ENCODE data around the gene TAGLN2.

Gene TAGLN2

DNA sequence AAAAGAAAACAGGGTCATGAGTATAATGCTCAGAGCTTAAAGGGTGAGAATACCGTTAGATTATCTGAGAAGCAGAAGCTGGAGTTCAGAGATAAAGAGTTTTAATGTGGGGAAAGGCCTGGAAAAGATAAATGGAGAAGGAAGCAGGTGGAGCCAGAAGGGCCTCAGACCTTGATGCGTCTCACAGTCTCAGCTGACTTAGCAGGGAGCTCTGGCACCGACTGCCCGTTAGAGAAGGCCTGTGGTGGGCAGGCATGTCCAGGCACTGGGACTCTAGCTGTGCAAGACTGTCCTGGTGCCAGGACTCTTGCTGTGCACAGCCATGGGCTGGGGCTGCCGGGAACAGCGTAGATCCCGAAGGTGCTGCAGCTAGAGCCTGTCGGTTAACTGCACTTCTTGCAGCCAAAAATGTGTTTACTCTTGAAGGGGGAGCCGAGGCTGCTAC is 32.5 kb upstream of the TAGLN2 start:
- Histone ChIP-seq H3K79me2 (no peaks in the 10 kb centered on the region), H2AFZ (no peak overlapping the region), H3K27ac (no peak overlapping the region)

GRCh38 chr1:159955456-159955855 is 30.1 kb upstream of the TAGLN2 start:
- no peak overlapping the region for H3K4me2 ChIP-seq (ENCODE audit: low read length)
- TF ChIP-seq CTCF (IDR thresholded peaks at IDR 0.05): no peak
- no peak overlapping the region for H3K27ac ChIP-seq
- no peaks in the 10 kb centered on the region for H3K36me3 ChIP-seq (ENCODE audit: control insufficient read depth, insufficient read depth, low read length)
- no peaks in the 10 kb centered on the region for H3K79me2 ChIP-seq
- no peaks in the 10 kb centered on the region for H3K9me3 ChIP-seq (ENCODE audit: control insufficient read depth, low read length)
- no peak overlapping the region for H2AFZ ChIP-seq
- H3K9ac ChIP-seq: no peak overlapping the region
- peaks cover 5% of the 10 kb centered on the region for H3K4me1 ChIP-seq
- H3K27me3 ChIP-seq (ENCODE audit: control insufficient read depth, insufficient read depth, low read length): no peaks in the 10 kb centered on the region
- H3K4me3 ChIP-seq (ENCODE audit: low read depth, low read length): no peak overlapping the region

More for the DNA sequence above, 32.5 kb upstream of the TAGLN2 start:
- Histone ChIP-seq H3K4me3 (ENCODE audit: low read depth, low read length) (no peak overlapping the region), H3K27me3 (ENCODE audit: control insufficient read depth, insufficient read depth, low read length) (no peaks in the 10 kb centered on the region), H3K9ac (no peak overlapping the region), H3K4me2 (ENCODE audit: low read length) (no peak overlapping the region), H3K4me1 (peaks cover 5% of the 10 kb centered on the region), H3K9me3 (ENCODE audit: control insufficient read depth, low read length) (no peaks in the 10 kb centered on the region), H3K36me3 (ENCODE audit: control insufficient read depth, insufficient read depth, low read length) (no peaks in the 10 kb centered on the region)
- TF ChIP-seq CTCF (IDR thresholded peaks at IDR 0.05): no peak

DNA sequence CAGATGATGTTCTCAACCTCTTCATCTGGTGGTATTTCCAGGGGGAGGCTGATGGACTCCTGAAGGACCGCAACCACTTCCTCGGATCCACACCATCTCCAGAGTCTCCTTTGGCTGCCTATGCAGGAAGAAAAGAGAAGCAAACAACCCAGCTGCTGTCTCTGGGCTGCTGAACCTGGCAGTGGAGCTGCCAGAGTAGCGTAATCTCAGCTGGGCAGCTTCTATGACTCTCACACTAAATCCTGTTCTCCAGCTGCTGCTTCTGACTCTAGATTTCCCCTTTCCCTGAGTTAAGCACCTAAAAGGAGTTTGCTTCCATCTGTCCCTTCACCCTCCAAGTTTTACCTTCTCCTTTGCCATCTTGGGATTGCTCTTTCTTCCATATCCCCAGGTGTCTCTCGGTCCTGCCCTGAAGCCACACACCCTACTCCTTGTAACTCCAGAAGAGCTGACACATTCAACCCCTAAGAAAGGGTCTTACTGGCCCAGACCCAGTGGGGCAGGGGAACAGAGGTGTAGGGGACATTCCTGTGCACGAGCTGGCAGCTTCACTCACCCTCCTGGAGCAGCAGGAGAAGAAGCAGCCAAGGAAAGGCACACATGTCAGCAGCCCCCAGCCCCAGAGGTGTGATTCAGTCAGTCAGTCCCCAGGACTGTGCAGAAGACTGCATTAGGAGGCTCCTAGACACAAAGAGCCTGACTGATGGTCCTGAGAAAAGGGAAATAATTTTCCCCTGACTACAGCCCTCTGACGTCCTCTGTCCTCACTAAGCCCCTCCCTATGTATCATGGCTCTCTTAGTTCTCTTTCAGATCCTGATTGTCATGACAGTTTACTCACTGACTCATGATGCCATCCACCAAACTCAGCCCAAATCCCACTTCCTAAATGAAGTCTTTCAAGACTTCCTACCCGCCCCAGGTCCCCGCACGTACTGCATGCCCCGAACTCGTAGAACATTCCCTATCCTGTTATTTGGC is 28.5 kb upstream of the TAGLN2 start, which contains the start of gene SLAMF9:
TSS of gene SLAMF9 (minus strand) at position 702 of the 980 bp plus-strand sequence. CDS start at position 602, 100 bp downstream.
- H3K79me2 ChIP-seq: no peaks in the 10 kb centered on the region
- no peak within 1 kb of the TSS for H3K9ac ChIP-seq
- no peaks in the 10 kb centered on the region for H3K27me3 ChIP-seq (ENCODE audit: control insufficient read depth, insufficient read depth, low read length)
- TF ChIP-seq CTCF (IDR thresholded peaks at IDR 0.05): no peak
- H3K4me2 ChIP-seq (ENCODE audit: low read length): no peak within 1 kb of the TSS
- peaks cover 3% of the 10 kb centered on the region for H3K4me1 ChIP-seq
- no peak within 1 kb of the TSS for H3K27ac ChIP-seq
- no peaks in the 10 kb centered on the region for H3K9me3 ChIP-seq (ENCODE audit: control insufficient read depth, low read length)
- no peaks in the 10 kb centered on the region for H3K36me3 ChIP-seq (ENCODE audit: control insufficient read depth, insufficient read depth, low read length)
- no peak within 1 kb of the TSS for H3K4me3 ChIP-seq (ENCODE audit: low read depth, low read length)
- H2AFZ ChIP-seq: no peak within 1 kb of the TSS

DNA sequence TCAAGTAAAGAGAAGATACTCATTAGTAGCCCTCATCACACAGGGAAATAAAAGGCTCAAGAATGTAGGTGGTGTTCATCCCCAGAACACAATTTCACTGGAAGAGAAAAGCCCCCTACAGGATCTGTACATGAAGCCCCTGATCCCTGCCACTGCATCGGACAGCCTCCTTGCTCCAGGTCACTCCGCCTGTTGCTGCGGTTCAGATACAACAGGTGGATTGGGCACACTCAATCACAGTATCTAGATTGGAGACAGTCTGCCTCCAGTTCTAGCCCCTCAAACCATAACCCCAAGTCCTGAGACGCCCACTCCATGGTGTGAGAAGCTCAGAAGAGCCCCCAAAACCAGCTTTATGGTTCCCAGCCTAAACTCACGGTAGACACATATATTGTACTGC is 27.6 kb upstream of the TAGLN2 start:
- peaks cover 8% of the 10 kb centered on the region for H3K4me1 ChIP-seq
- H3K4me3 ChIP-seq (ENCODE audit: low read depth, low read length): no peak overlapping the region
- TF ChIP-seq CTCF (IDR thresholded peaks at IDR 0.05): no peak
- no peak overlapping the region for H3K27ac ChIP-seq
- no peak overlapping the region for H2AFZ ChIP-seq
- no peaks in the 10 kb centered on the region for H3K9me3 ChIP-seq (ENCODE audit: control insufficient read depth, low read length)
- H3K36me3 ChIP-seq (ENCODE audit: control insufficient read depth, insufficient read depth, low read length): no peaks in the 10 kb centered on the region
- no peaks in the 10 kb centered on the region for H3K79me2 ChIP-seq
- H3K4me2 ChIP-seq (ENCODE audit: low read length): no peak overlapping the region
- H3K27me3 ChIP-seq (ENCODE audit: control insufficient read depth, insufficient read depth, low read length): no peaks in the 10 kb centered on the region
- H3K9ac ChIP-seq: no peak overlapping the region

Measured in parathyroid adenoma (tissue), 2 donors.